Lower leg skin (tissue), 3 donors: Measurements from ENCODE around the gene GSE1.

ENCODE experiments used
- CTCF ChIP-seq, 3 donors: fragments of 450-650 bp; IDR thresholded peaks; one replicate each; pipeline ENCODE4 v1.5.1; 2016; ENCODE audit warnings: antibody characterized with exemption in 3 of 3, mild to moderate bottlenecking in 3 of 3, moderate library complexity in 2 of 3
- POLR2A ChIP-seq, 2 donors: fragments of 450-650 bp; IDR thresholded peaks; one replicate each; pipeline ENCODE4 v1.6.1; 2016 to 2017; ENCODE audit warnings: antibody characterized with exemption in 2 of 2, mild to moderate bottlenecking in 1 of 2, moderate library complexity in 1 of 2

GRCh38 chr16:85601272-85601639 is 11.9 kb upstream of the GSE1 start:
- TF ChIP-seq CTCF (IDR thresholded peaks at IDR 0.05) (no peak), POLR2A (IDR thresholded peaks at IDR 0.05) (no peak)
